Neuron (in vitro differentiated cells): ENCODE results near the gene PLEKHG1.

Source experiments
- H2AFZ ChIP-seq: one replicate; pipeline ENCODE4 v1.6.1; 2013; ENCODE audit warnings: low read depth, mild to moderate bottlenecking, inconsistent platforms, low read length, moderate library complexity
- H3K27me3 ChIP-seq: one replicate; pipeline ENCODE4 v1.6.1; 2013; ENCODE audit warnings: low read length; ENCODE audit not compliant: insufficient read depth
- H3K36me3 ChIP-seq: one replicate; pipeline ENCODE4 v1.6.1; 2013; ENCODE audit warnings: low read length; ENCODE audit not compliant: insufficient read depth
- H3K4me1 ChIP-seq: one replicate; pipeline ENCODE4 v1.6.1; 2013; ENCODE audit warnings: low read length; ENCODE audit not compliant: insufficient read depth
- H3K4me3 ChIP-seq: 2 replicates; pipeline ENCODE4 v1.5.1; 2013; ENCODE audit warnings: mild to moderate bottlenecking, low read length, moderate library complexity
- H3K9me3 ChIP-seq: one replicate; pipeline ENCODE4 v1.6.1; 2013; ENCODE audit warnings: low read length

PLEKHG1 gene

GRCh38 chr6:150639823-150640331 lies 40.2 kb downstream of the PLEKHG1 start:
- H3K4me3 ChIP-seq, result no peak overlapping the region
- H3K27me3 ChIP-seq, result no peaks in the 10 kb centered on the region
- H3K36me3 ChIP-seq, result no peaks in the 10 kb centered on the region
- no peaks in the 10 kb centered on the region for H3K9me3 ChIP-seq
- peaks cover 12% of the 10 kb centered on the region for H3K4me1 ChIP-seq
- no peak overlapping the region for H2AFZ ChIP-seq

DNA sequence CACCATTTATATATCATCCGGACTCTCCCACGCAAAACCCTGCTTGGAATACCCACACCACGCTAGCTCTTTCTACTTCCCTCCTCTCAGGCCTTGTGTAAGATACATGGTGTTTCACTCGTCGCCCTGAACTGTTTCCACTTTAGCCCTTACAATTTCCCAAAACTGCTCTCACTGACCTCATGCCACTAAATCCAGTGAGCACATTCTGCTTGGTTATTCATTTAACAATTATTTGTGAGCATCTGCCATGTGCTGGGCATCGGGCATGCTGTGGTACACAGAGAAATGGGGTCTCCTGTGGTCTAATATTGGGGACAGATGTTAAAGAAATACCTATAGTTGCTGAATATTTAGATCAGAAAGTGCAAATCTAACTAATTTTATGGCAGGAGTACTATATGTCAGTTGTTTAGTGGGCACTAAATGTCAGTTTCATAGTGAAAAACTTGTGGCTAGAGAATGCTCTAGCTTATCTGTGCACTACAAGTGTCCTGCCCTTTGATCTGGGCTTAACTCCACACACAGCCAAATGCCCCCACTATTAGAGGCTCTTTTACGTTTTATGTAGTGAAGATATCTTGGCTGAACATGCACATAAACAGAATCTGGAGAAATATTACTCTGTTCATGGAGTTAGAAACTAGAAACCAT lies 41.0 kb downstream of the PLEKHG1 start:
- H2AFZ ChIP-seq, result no peak overlapping the region
- H3K4me1 ChIP-seq, result peaks cover 12% of the 10 kb centered on the region
- H3K9me3 ChIP-seq, result no peaks in the 10 kb centered on the region
- no peaks in the 10 kb centered on the region for H3K36me3 ChIP-seq
- H3K27me3 ChIP-seq, result no peaks in the 10 kb centered on the region
- no peak overlapping the region for H3K4me3 ChIP-seq

GRCh38 chr6:150641398-150642139 lies 41.9 kb downstream of the PLEKHG1 start:
- H3K9me3 ChIP-seq, result no peaks in the 10 kb centered on the region
- no peaks in the 10 kb centered on the region for H3K27me3 ChIP-seq
- no peak overlapping the region for H3K4me3 ChIP-seq
- H2AFZ ChIP-seq, result no peak overlapping the region
- H3K4me1 ChIP-seq, result peaks cover 9% of the 10 kb centered on the region
- H3K36me3 ChIP-seq, result no peaks in the 10 kb centered on the region

- Histone ChIP-seq H2AFZ (no peak overlapping the region), H3K27me3 (no peaks in the 10 kb centered on the region), H3K4me1 (no peaks in the 10 kb centered on the region), H3K36me3 (no peaks in the 10 kb centered on the region), H3K4me3 (no peak overlapping the region), H3K9me3 (no peaks in the 10 kb centered on the region)
These were observed 46.5 kb downstream of the PLEKHG1 start for GRCh38 chr6:150646228-150646627.

DNA sequence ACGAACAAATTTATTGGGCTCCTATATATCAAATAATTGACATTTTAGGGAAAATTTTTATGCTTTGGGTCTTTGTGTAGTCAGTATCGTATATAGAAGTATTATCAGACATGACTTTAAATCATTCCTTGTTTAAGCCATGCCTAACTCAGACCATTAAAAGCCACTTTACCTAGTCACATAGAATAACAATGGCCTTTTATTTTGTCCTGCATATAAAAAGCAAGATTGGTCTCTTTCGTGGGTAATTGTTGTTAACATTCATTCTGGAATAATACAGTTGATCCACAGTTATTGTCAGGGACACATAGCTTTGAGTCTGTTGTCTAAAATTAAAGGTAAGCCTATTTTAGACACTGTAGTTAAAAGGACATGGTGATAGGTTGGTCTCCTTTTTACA lies 47.4 kb downstream of the PLEKHG1 start:
- no peak overlapping the region for H3K4me3 ChIP-seq
- H2AFZ ChIP-seq, result no peak overlapping the region
- no peaks in the 10 kb centered on the region for H3K27me3 ChIP-seq
- no peaks in the 10 kb centered on the region for H3K4me1 ChIP-seq
- no peaks in the 10 kb centered on the region for H3K36me3 ChIP-seq
- no peaks in the 10 kb centered on the region for H3K9me3 ChIP-seq
